SK-N-SH (cell line): ENCODE data around the gene LPCAT3. TPM values are rescaled to one million over a fixed set of nuclear protein-coding genes. Genes with fewer than 3 reads are reported as not detected.
"Not testable (repeated sequence)": the region's sequence is repeated elsewhere in the genome, so short reads cannot be mapped to it uniquely, and the experiment has no call there.

Experiments used
- CTCF ChIA-PET: fragments of 300-600, 350-600 bp; formaldehyde crosslinking; extraction: SDS; loops from one replicate; lab custom pipeline; 2021; lab: Yijun Ruan, JAX
- POLR2A ChIA-PET: fragments of 350-600 bp; sonication (Branson Sonifier 250); formaldehyde crosslinking; extraction: SDS; loops from one replicate; lab custom pipeline; 2020; ENCODE audit warnings: antibody characterized with exemption, inconsistent platforms; lab: Yijun Ruan, JAX
- DNase-seq: peaks from one replicate; pipeline ENCODE4 v3.0.0; 2012
- H2AFZ ChIP-seq: fragments of 200-600 bp; sonication (generic); 2 replicates; pipeline ENCODE4 v1.8.1; 2016; ENCODE audit warnings: antibody characterized with exemption, mild to moderate bottlenecking, low read depth
- H3F3A ChIP-seq: fragments of 200-600 bp; sonication (generic); replicated peaks from 2 replicates; pipeline ENCODE3; 2016; ENCODE audit warnings: antibody characterized with exemption, mild to moderate bottlenecking; ENCODE audit not compliant: insufficient read depth
- H3K27ac ChIP-seq, 2 experiments: fragments of 200-500 bp in 1 of 2; fragments of 200-600 bp in 1 of 2; sonication (Bioruptor generic) in 1 of 2; sonication (generic), shearing (Covaris generic) in 1 of 2; 2 replicates each; pipeline versions ENCODE4 v1.5.1 to v1.6.1; 2014 to 2016; ENCODE audit warnings: low read depth in 2 of 2, inconsistent platforms in 1 of 2, low read length in 1 of 2, mild to moderate bottlenecking in 1 of 2, mixed read lengths in 1 of 2
- H3K27me3 ChIP-seq: fragments of 200-600 bp; sonication (generic), shearing (Covaris generic); 2 replicates; pipeline ENCODE4 v1.6.1; 2016; ENCODE audit warnings: mixed run types; ENCODE audit not compliant: insufficient read depth
- H3K36me3 ChIP-seq, 2 experiments: fragments of 200-500 bp in 1 of 2; fragments of 200-600 bp in 1 of 2; sonication (Bioruptor generic) in 1 of 2; sonication (generic) in 1 of 2; replicated peaks in 1 of 2; 2 replicates each; pipeline versions ENCODE3 to v1.5.1; 2014 to 2016; ENCODE audit warnings: low read length in 1 of 2, mild to moderate bottlenecking in 1 of 2; ENCODE audit not compliant: insufficient read depth in 2 of 2, control insufficient read depth in 1 of 2
- H3K4me1 ChIP-seq, 2 experiments: fragments of 200-500 bp in 1 of 2; fragments of 200-600 bp in 1 of 2; sonication (Bioruptor generic) in 1 of 2; sonication (generic), shearing (Covaris generic) in 1 of 2; 2 replicates each; pipeline versions ENCODE4 v1.5.1 to v1.6.1; 2014 to 2016; ENCODE audit warnings: low read depth in 1 of 2, low read length in 1 of 2, mixed run types in 1 of 2; ENCODE audit not compliant: insufficient read depth in 2 of 2, control insufficient read depth in 1 of 2
- H3K4me2 ChIP-seq: fragments of 200-600 bp; sonication (generic), shearing (Covaris generic); 2 replicates; pipeline ENCODE4 v1.6.1; 2017; ENCODE audit warnings: mixed run types
- H3K4me3 ChIP-seq, 2 experiments: fragments of 200-500 bp in 1 of 2; fragments of 200-600 bp in 1 of 2; sonication (Bioruptor generic) in 1 of 2; sonication (generic), shearing (Covaris generic) in 1 of 2; 2 replicates each; pipeline versions ENCODE4 v1.5.1 to v1.8.1; 2014 to 2016; ENCODE audit warnings: low read depth in 2 of 2, inconsistent platforms in 1 of 2, low read length in 1 of 2, mild to moderate bottlenecking in 1 of 2, mixed read lengths in 1 of 2, moderate library complexity in 1 of 2
- H3K79me2 ChIP-seq: fragments of 200-600 bp; sonication (generic); 2 replicates; pipeline ENCODE4 v1.8.1; 2017; ENCODE audit warnings: mild to moderate bottlenecking; ENCODE audit not compliant: insufficient read depth
- H3K9ac ChIP-seq: fragments of 200-600 bp; sonication (generic); 2 replicates; pipeline ENCODE4 v1.6.1; 2017; ENCODE audit warnings: mixed run types
- H3K9me2 ChIP-seq: fragments of 200-600 bp; sonication (generic); 2 replicates; pipeline ENCODE4 v1.6.1; 2017; ENCODE audit warnings: mixed run types
- H3K9me3 ChIP-seq: fragments of 200-600 bp; sonication (generic); 2 replicates; pipeline ENCODE4 v1.6.1; 2017; ENCODE audit warnings: mixed run types, mild to moderate bottlenecking, moderate library complexity
- H4K20me1 ChIP-seq: fragments of 200-600 bp; sonication (generic); 2 replicates; pipeline ENCODE4 v1.6.1; 2017; ENCODE audit warnings: mild to moderate bottlenecking, mixed run types; ENCODE audit not compliant: insufficient read depth
- CHD2 ChIP-seq: fragments of 150-350 bp; IDR thresholded peaks from 2 replicates; pipeline ENCODE4 v1.6.1; 2018; ENCODE audit warnings: low read length; ENCODE audit not compliant: partially characterized antibody
- CTCF ChIP-seq: fragments of 200-600 bp; sonication (generic); IDR thresholded peaks from 2 replicates; pipeline ENCODE4 v1.6.1; 2017; ENCODE audit warnings: antibody characterized with exemption, mild to moderate bottlenecking, moderate library complexity
- ELF1 ChIP-seq: IDR thresholded peaks from 2 replicates; pipeline ENCODE4 v1.4.0; 2012
- EP300 ChIP-seq, 2 experiments: IDR thresholded peaks; 2 replicates each; pipeline versions ENCODE4 v1.4.0 to v1.6.1; 2012; ENCODE audit warnings: borderline replicate concordance in 1 of 2, low read depth in 1 of 2, low read length in 1 of 2
- FOXJ3 ChIP-seq: sonication (generic); formaldehyde crosslinking; IDR thresholded peaks from 2 replicates; pipeline ENCODE4 v1.5.1; 2020; ENCODE audit warnings: mild to moderate bottlenecking, missing genetic modification reagents
- GABPA ChIP-seq: IDR thresholded peaks from 2 replicates; pipeline ENCODE4 v1.4.0; 2012; ENCODE audit warnings: low read depth, mild to moderate bottlenecking
- IRF3 ChIP-seq: fragments of 150-350 bp; IDR thresholded peaks from 2 replicates; pipeline ENCODE4 v1.6.1; 2016; ENCODE audit warnings: mild to moderate bottlenecking, low read depth, low read length
- MAX ChIP-seq: IDR thresholded peaks from 2 replicates; pipeline ENCODE4 v1.4.0; 2012; ENCODE audit warnings: low read depth
- MXI1 ChIP-seq: IDR thresholded peaks from 2 replicates; pipeline ENCODE4 v1.6.1; 2012; ENCODE audit warnings: mild to moderate bottlenecking, low read depth, low read length, improper control_type of control experiment
- NFIC ChIP-seq: IDR thresholded peaks from 2 replicates; pipeline ENCODE4 v1.4.0; 2012; ENCODE audit warnings: borderline replicate concordance
- POLR2AphosphoS5 ChIP-seq: IDR thresholded peaks from 2 replicates; pipeline ENCODE4 v1.6.1; 2012; ENCODE audit warnings: low read depth, low read length
- RFX5 ChIP-seq: IDR thresholded peaks from 2 replicates; pipeline ENCODE4 v1.6.1; 2012; ENCODE audit warnings: mild to moderate bottlenecking, improper control_type of control experiment, low read length
- SIN3A ChIP-seq: IDR thresholded peaks from 2 replicates; pipeline ENCODE4 v1.6.1; 2012; ENCODE audit warnings: low read depth, mild to moderate bottlenecking, low read length, moderate library complexity, borderline replicate concordance
- SMC3 ChIP-seq: IDR thresholded peaks from 2 replicates; pipeline ENCODE4 v1.6.1; 2012; ENCODE audit warnings: low read depth, low read length, improper control_type of control experiment
- TAF1 ChIP-seq: IDR thresholded peaks from 2 replicates; pipeline ENCODE4 v1.6.1; 2012; ENCODE audit warnings: low read depth, mild to moderate bottlenecking, low read length, moderate library complexity, borderline replicate concordance
- TEAD4 ChIP-seq: IDR thresholded peaks from 2 replicates; pipeline ENCODE4 v1.4.0; 2012; ENCODE audit warnings: mild to moderate bottlenecking, borderline replicate concordance; ENCODE audit not compliant: insufficient read depth
- USF1 ChIP-seq: IDR thresholded peaks from 2 replicates; pipeline ENCODE4 v1.4.0; 2012; ENCODE audit warnings: low read depth, borderline replicate concordance
- ZBTB33 ChIP-seq: IDR thresholded peaks from 2 replicates; pipeline ENCODE4 v1.4.0; 2012; ENCODE audit warnings: low read depth, borderline replicate concordance
- WGBS: methylation state at CpG from one replicate; pipeline ENCODE4 v1.1.6; 2017; ENCODE audit warnings: low lambda C conversion rate; 5-methylcytosine and 5-hydroxymethylcytosine counted together
- polyA plus RNA-seq, 3 experiments: library from polyadenylated mRNA; depleted of rRNA; stranded (reverse); fragments of >200 nt; gene quantifications; 2 replicates each; pipeline ENCODE4 v1.2.3, GENCODE V29; 2012

Gene LPCAT3
- polyA plus RNA-seq, 1 of the 3 experiments (the other 2 are of a cell fraction) = 23.8 TPM

- no peak overlapping the region for H3K27ac ChIP-seq
- ChIA-PET CTCF (interaction anchor here (0.8 to 1.6 kb wide), 5 partner anchors 15 to 134 kb away, joined by 3 to 5 read pairs (median 3); no protein-coding TSS in a partner anchor), POLR2A (no interaction called here)
- no peaks in the 10 kb centered on the region for H3K36me3 ChIP-seq
- no peaks in the 10 kb centered on the region for H3K79me2 ChIP-seq
- H3K9me3 ChIP-seq = no peaks in the 10 kb centered on the region
- no peak overlapping the region for H3K4me3 ChIP-seq
- no peak overlapping the region for H3K9ac ChIP-seq
- no peaks in the 10 kb centered on the region for H3K9me2 ChIP-seq
- H2AFZ ChIP-seq = no peak overlapping the region
- peaks cover 36% of the 10 kb centered on the region; the same call in 1 of the 2 replicates for H3K27me3 ChIP-seq
- H3K4me2 ChIP-seq = no peak overlapping the region
- TF ChIP-seq EP300 (IDR thresholded peaks at IDR 0.05; ENCODE audit: borderline replicate concordance in 1 of 2, low read depth in 1 of 2, low read length in 1 of 2) (no peak), SIN3A (no peak), ELF1 (no peak), NFIC (no peak), USF1 (no peak), GABPA (no peak), IRF3 (no peak), TAF1 (no peak), POLR2AphosphoS5 (no peak), MXI1 (no peak), ZBTB33 (no peak), TEAD4 (no peak), CTCF (no peak), FOXJ3 (no peak), MAX (no peak), RFX5 (no peak), SMC3 (no peak), CHD2 (no peak)
- H3F3A ChIP-seq = no peaks in the 10 kb centered on the region
- no peaks in the 10 kb centered on the region for H4K20me1 ChIP-seq
- DNase-seq = no peak
- 50% methylated on average over 3 of the region's 3 CpGs for WGBS
- H3K4me1 ChIP-seq = no peaks in the 10 kb centered on the region
Measured at GRCh38 chr12:7058163-7058845, 40.0 kb upstream of the LPCAT3 start.

GRCh38 chr12:7055736-7056135 is 37.5 kb upstream of the LPCAT3 start:
- not testable (repeated sequence) for DNase-seq, H4K20me1 ChIP-seq, H3K9me3 ChIP-seq, H3K79me2 ChIP-seq, H3F3A ChIP-seq, H3K9ac ChIP-seq, H3K4me3 ChIP-seq, H3K4me2 ChIP-seq, H2AFZ ChIP-seq, H3K4me1 ChIP-seq, H3K36me3 ChIP-seq, H3K27ac ChIP-seq, H3K9me2 ChIP-seq
- ChIA-PET POLR2A (interaction anchor here (0.6 kb wide), 1 partner anchor 20 kb away, joined by 3 read pairs; no protein-coding TSS in a partner anchor), CTCF (interaction anchor here (0.7 to 1.8 kb wide), 3 partner anchors 11 to 23 kb away, joined by 3 read pairs; no protein-coding TSS in a partner anchor)
- H3K27me3 ChIP-seq = peaks cover 41% of the 10 kb centered on the region
- 60% methylated on average over 2 of the region's 2 CpGs for WGBS
